SIG-M5 (cell line): ENCODE results near the gene PPP5C.
"Not testable (repeated sequence)": the region's sequence is repeated elsewhere in the genome, so short reads cannot be mapped to it uniquely, and the experiment has no call there.

Source experiments
- DNase-seq: peaks from one replicate; lab custom pipeline; 2025; lab: John Stamatoyannopoulos, UW

The PPP5C gene

GRCh38 chr19:46346821-46347571 is at the start of gene PPP5C:
PPP5C (plus strand) TSS chr19:46347087; CDS start chr19:46347097, 10 bp downstream.
- DNase-seq, result peak; percentile 26

GRCh38 chr19:46297700-46298478 is 49.0 kb upstream of the PPP5C start:
- DNase-seq, result no peak

GRCh38 chr19:46298479-46299003 is 48.3 kb upstream of the PPP5C start:
- DNase-seq, result no peak

- DNase-seq, result no peak
These were observed 47.8 kb upstream of the PPP5C start for GRCh38 chr19:46299004-46299509.

- DNase-seq, result no peak
These were observed 47.2 kb upstream of the PPP5C start for GRCh38 chr19:46299695-46300094.

GRCh38 chr19:46303322-46303690 is 43.6 kb upstream of the PPP5C start:
- DNase-seq, result no peak

- no peak for DNase-seq
These were observed 43.0 kb upstream of the PPP5C start for GRCh38 chr19:46303691-46304397.

GRCh38 chr19:46306501-46306900 is 40.4 kb upstream of the PPP5C start:
- no peak for DNase-seq

- DNase-seq, result no peak
These were observed 38.4 kb upstream of the PPP5C start for GRCh38 chr19:46308510-46308909.

DNA sequence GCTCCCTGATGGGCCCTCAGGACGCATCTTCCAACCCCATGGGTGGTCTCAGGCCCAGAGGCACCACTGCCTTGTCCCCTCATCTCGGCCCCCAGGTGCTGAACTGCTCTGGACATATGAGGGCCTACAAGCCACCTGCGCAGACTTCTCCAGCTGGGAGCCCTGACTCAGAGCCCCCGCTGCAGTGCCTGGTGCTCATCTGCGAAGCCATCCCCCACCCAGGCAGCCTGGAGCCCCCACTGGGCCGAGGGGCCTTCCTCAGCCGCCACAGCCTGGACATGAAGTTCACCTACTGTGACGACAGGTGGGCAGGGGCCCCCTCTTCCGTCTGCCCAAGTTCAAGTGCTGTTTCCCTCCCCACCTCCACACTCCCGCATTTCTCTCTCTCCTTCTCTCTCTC is 37.8 kb upstream of the PPP5C start:
- no peak for DNase-seq

DNA sequence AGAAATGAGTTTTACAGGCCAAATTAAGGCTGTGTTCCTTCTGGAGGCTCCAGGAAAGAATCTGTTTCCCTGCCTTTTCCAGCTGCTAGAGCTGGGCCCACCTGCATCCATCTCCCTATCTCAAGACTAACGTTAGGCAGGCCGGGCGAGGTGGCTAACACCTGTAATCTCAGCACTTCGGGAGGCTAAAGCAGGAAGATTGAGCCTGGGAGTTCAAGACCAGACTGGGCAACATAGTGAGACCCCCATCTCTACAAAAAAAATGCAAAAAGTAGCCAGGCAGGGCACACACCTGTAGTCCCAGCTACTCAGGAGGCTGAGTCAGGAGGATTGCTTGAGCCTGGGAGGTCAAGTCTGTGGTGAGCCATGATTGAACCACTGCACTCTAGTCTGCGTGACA is 35.4 kb upstream of the PPP5C start:
- DNase-seq, result no peak

GRCh38 chr19:46313540-46314469 is 33.1 kb upstream of the PPP5C start:
- DNase-seq, result not testable (repeated sequence)

GRCh38 chr19:46317339-46317738 is 29.5 kb upstream of the PPP5C start:
- no peak for DNase-seq

DNA sequence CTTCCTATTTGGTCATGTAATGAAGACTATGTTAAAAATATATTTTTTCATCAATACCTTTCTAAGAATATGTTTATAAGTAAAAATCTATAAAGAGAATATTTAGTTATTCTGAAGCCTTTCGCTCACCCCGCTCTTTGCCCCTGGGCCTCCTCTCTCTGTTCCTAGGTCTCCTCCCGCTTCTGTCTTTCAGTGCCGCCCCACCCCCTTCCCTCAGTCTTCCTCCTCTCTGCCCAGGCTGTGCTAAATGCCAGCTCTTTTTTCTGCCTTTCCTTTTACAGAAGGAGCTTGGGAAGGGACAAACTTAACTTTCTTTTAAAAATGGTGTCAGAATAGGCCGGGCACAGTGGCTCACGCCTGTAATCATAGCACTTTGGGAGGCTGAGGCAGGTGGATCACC is 27.3 kb upstream of the PPP5C start:
- DNase-seq, result no peak

- DNase-seq, result no peak
These were observed 26.3 kb upstream of the PPP5C start for GRCh38 chr19:46320559-46320958.

DNA sequence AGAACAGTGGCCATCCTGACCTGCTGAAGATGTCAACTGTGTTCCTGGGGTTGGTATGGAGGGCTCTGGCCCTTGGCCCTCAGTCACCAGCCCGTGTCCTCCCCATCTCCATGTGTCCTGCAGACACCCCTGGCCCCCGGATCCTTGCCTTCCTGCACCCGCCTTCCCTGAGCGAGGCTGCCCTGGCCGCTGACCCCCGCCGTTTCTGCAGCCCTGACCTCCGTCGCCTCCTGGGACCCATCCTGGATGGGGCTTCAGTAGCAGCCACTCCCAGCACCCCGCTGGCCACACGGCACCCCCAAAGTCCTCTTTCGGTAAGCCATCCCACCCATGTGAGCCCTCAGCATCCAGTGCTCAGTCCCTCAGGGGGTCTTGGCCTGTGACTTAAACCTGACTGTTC is 25.2 kb upstream of the PPP5C start:
- no peak for DNase-seq

GRCh38 chr19:46323227-46323626 is 23.7 kb upstream of the PPP5C start:
- DNase-seq, result not testable (repeated sequence)

DNA sequence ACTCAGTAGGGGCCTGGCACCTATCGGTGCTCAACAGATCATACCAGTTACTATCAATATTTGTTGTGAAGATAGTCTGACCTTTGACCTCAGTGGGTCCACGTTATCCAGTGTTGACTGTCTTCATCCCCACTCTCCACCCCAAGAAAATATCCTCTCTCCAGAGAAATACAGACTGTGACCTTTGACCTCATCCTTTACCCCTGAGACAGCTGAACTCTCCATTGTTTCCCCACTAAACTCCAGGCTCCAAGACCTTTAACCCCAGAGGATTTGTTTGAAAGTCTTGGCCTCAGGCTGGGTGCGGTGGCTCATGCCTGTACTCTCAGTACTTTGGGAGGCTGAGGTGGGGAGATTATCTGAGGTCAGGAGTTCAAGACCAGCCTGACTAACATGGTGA is 22.6 kb upstream of the PPP5C start:
- no peak for DNase-seq

DNA sequence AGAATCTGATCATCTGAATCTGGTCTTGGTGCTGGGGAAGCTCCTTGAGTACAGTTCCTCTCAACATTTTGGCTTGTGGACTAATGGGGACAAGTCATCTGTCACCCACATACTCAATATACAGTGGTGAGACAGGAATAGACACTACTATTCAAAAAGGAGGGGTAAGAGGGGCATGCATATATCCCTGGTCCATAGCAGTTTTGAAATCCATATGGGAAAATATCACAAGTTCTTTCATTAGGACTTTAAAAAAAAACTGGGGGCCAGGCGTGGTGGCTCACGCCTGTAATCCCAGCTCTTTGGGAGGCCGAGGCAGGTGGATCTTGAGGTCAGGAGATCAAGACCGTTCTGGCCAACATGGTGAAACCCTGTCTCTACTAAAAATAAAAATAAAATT is 20.3 kb upstream of the PPP5C start:
- no peak for DNase-seq

DNA sequence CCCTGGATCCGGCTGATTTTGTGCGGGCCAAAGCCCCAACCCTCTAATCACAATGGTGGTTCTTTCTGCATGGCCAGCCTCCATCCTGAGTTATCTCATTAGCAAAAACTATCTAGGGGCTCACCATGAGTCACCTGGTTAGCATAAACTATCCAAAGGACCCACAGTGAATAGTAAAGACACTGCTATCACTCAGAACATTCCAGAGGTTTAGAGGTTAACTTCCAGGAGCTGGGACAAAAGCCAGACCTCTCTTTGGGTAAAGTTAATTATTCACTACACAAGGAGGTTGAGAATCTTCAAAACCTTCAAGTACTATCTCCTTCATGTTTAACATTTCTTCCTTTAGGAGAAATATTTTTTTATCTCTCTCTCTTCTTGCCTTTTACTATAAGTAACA is 18.8 kb upstream of the PPP5C start:
- no peak for DNase-seq

DNA sequence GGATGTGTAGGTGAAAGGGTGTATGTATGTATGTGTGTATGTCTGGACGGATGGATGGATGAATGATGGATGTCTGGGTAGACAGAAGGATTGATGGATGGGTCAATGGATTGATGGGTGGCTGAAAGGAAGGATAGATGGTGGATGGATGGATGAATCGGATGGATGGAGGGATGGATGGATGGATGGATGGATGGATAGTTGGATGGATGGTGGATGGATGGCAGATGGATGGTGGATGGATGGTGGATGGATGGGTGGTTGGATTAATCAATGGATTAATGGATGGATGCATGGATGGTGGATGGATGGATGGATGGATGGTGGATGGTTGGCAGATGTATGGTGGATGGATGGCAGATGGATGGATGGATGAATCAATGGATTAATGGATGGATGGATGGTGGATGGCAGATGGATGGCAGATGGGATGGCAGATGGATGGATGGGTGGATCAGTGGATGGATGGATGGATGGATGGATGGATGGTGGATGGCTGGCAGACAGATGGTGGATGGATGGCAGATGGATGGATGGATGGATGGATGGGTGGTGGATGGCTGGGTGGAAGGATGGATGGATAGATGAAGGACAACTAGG is 16.5 kb upstream of the PPP5C start:
- DNase-seq, result no peak
